ENCODE data around the gene ASCL4. TPM values are rescaled to one million over a fixed set of nuclear protein-coding genes. Genes with fewer than 3 reads are reported as not detected.
"Not testable (repeated sequence)": the region's sequence is repeated elsewhere in the genome, so short reads cannot be mapped to it uniquely, and the experiment has no call there.

ASCL4 gene
- total and polyA plus RNA-seq, 2 of the 4 experiments (the other 2 are of a cell fraction), result not detected

- in situ Hi-C loops (cut with MboI; ENCODE audit: low sequenced_read_pairs), result not testable (repeated sequence)
Measured at GRCh38 chr12:107727327-107727726, 47.2 kb upstream of the ASCL4 start.

DNA sequence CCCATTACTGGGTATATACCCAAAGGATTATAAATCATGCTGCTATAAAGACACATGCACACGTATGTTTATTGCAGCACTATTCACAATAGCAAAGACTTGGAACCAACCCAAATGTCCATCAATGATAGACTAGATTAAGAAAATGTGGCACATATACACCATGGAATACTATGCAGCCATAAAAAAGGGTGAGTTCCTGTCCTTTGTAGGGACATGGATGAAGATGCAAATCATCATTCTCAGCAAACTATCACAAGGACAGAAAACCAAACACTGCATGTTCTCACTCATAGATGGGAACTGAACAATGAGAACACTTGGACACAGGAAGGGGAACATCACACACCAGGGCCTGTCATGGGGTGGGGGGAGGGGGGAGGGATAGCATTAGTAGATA is 46.8 kb upstream of the ASCL4 start:
- H3K27ac ChIP-seq (ENCODE audit: insufficient read depth, low read length); H2BK20ac ChIP-seq (ENCODE audit: low read depth, low read length); H3K14ac ChIP-seq (replicated peaks; ENCODE audit: low read depth, low read length); H4K8ac ChIP-seq (ENCODE audit: low read depth in 2 of 2, low read length in 2 of 2); intact Hi-C loops (cut with micrococcal nuclease); H3K56ac ChIP-seq (ENCODE audit: extremely low read depth, insufficient read depth, low read length); H3K27me3 ChIP-seq (ENCODE audit: control insufficient read depth, insufficient read depth, low read length); H4K5ac ChIP-seq (ENCODE audit: low read depth, low read length); POLR2A ChIA-PET (ENCODE audit: unreplicated experiment); H3K9me1 ChIP-seq (ENCODE audit: insufficient read depth, low read length); dilution Hi-C loops (cut with HindIII; ENCODE audit: low sequenced_read_pairs, unreplicated experiment); H2AFZ ChIP-seq (replicated peaks; ENCODE audit: low read length, poor library complexity); H4K20me1 ChIP-seq (ENCODE audit: insufficient read depth, low read length); H3K23ac ChIP-seq (ENCODE audit: low read depth, low read length); H2BK5ac ChIP-seq (ENCODE audit: low read depth, low read length, poor library complexity, severe bottlenecking); H2AK5ac ChIP-seq (ENCODE audit: low read depth, low read length); CTCF ChIA-PET; H4K91ac ChIP-seq (ENCODE audit: insufficient read depth, low read depth, low read length); H3K4ac ChIP-seq (ENCODE audit: low read depth, low read length); H3K36me3 ChIP-seq (ENCODE audit: control insufficient read depth, insufficient read depth, low read length); H3K18ac ChIP-seq (ENCODE audit: low read depth, low read length); BruUV-seq (replicated peaks); H3K9me3 ChIP-seq (ENCODE audit: control insufficient read depth, insufficient read depth, low read length); DNase-seq; H3K4me1 ChIP-seq (ENCODE audit: control insufficient read depth, insufficient read depth, low read length); H3K9ac ChIP-seq (ENCODE audit: low read depth, low read length); H3K79me1 ChIP-seq (ENCODE audit: low read depth in 1 of 2, low read length in 2 of 2); ATAC-seq (ENCODE audit: low read depth); H3K4me3 ChIP-seq (ENCODE audit: insufficient read depth, low read depth, low read length); H3K4me2 ChIP-seq (ENCODE audit: low read depth, low read length); H2BK15ac ChIP-seq (ENCODE audit: low read depth, low read length); H2AK9ac ChIP-seq (replicated peaks; ENCODE audit: low read depth, low read length, poor library complexity); H2BK120ac ChIP-seq (ENCODE audit: low read depth, low read length); in situ Hi-C loops (cut with MboI; ENCODE audit: low sequenced_read_pairs): not testable (repeated sequence)
- WGBS, 2 experiments (ENCODE audit: extremely low coverage in 2 of 2, insufficient read length in 1 of 2), result no CpG with 5 or more reads among the region's 1 CpG

More at GRCh38 chr12:107727327-107727726, 47.2 kb upstream of the ASCL4 start:
- H3K27ac ChIP-seq (ENCODE audit: insufficient read depth, low read length); H3K79me1 ChIP-seq (ENCODE audit: low read depth in 1 of 2, low read length in 2 of 2); H4K5ac ChIP-seq (ENCODE audit: low read depth, low read length); H4K20me1 ChIP-seq (ENCODE audit: insufficient read depth, low read length); H2BK20ac ChIP-seq (ENCODE audit: low read depth, low read length); H3K36me3 ChIP-seq (ENCODE audit: control insufficient read depth, insufficient read depth, low read length); H3K56ac ChIP-seq (ENCODE audit: extremely low read depth, insufficient read depth, low read length); CTCF ChIA-PET; H4K91ac ChIP-seq (ENCODE audit: insufficient read depth, low read depth, low read length); H4K8ac ChIP-seq (ENCODE audit: low read depth in 2 of 2, low read length in 2 of 2); H3K4me3 ChIP-seq (ENCODE audit: insufficient read depth, low read depth, low read length); H3K27me3 ChIP-seq (ENCODE audit: control insufficient read depth, insufficient read depth, low read length); H3K14ac ChIP-seq (replicated peaks; ENCODE audit: low read depth, low read length); BruUV-seq (replicated peaks); H3K9me1 ChIP-seq (ENCODE audit: insufficient read depth, low read length); ATAC-seq (ENCODE audit: low read depth); H3K9me3 ChIP-seq (ENCODE audit: control insufficient read depth, insufficient read depth, low read length); H3K4me2 ChIP-seq (ENCODE audit: low read depth, low read length); H2BK15ac ChIP-seq (ENCODE audit: low read depth, low read length); dilution Hi-C loops (cut with HindIII; ENCODE audit: low sequenced_read_pairs, unreplicated experiment); H3K18ac ChIP-seq (ENCODE audit: low read depth, low read length); H2BK120ac ChIP-seq (ENCODE audit: low read depth, low read length); intact Hi-C loops (cut with micrococcal nuclease); H2AK5ac ChIP-seq (ENCODE audit: low read depth, low read length); H3K23ac ChIP-seq (ENCODE audit: low read depth, low read length); H2AFZ ChIP-seq (replicated peaks; ENCODE audit: low read length, poor library complexity); H3K4me1 ChIP-seq (ENCODE audit: control insufficient read depth, insufficient read depth, low read length); H3K4ac ChIP-seq (ENCODE audit: low read depth, low read length); H2AK9ac ChIP-seq (replicated peaks; ENCODE audit: low read depth, low read length, poor library complexity); POLR2A ChIA-PET (ENCODE audit: unreplicated experiment); H2BK5ac ChIP-seq (ENCODE audit: low read depth, low read length, poor library complexity, severe bottlenecking); H3K9ac ChIP-seq (ENCODE audit: low read depth, low read length); DNase-seq: not testable (repeated sequence)
- WGBS, 2 experiments (ENCODE audit: extremely low coverage in 2 of 2, insufficient read length in 1 of 2), result no CpG with 5 or more reads among the region's 1 CpG

Measured in IMR-90 (cell line).